WI38 (cell line): ENCODE results near the gene PXDN.

ENCODE experiments used
- H3K4me3 ChIP-seq: 2 replicates; pipeline ENCODE4 v1.5.1; 2011; ENCODE audit warnings: low read depth, mild to moderate bottlenecking, control low read depth, low read length
- TF ChIP-seq, protein P1 (sequence below): IDR thresholded peaks from 2 replicates; pipeline ENCODE4 v1.5.1; 2012; ENCODE audit warnings: low read depth, mild to moderate bottlenecking, control low read depth, low read length

The PXDN gene

DNA sequence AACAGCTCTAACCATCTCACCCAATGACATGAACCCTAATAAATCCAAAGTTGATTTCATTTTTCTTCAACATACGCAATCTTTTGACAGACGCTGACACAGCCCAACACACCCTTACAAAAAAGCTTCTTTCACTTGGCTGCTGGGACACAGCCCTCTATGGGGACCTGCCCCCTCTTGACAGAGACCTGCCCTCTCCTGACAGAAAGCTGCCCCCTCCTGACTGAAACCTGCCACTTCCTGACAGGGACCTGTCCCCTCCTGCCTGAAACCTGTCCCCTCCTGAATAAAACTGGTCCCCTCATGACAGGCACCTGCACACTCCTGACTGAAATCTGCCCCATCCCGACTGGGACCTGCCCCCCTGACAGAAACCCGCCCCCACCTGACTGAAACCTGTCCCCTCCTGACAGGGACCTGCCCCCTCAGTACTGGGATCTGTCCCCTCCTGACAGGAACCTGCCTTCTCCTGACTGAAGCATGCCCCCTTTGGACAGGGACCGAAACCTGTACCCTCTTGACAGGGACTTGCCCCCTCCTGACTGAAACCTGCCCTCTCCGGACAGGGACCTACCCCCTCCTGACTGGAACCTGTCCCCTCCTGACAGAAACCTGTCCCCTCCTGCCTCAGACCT lies 87.9 kb downstream of the PXDN start:
- H3K4me3 ChIP-seq, result no peak overlapping the region
- TF ChIP-seq, protein P1, sequence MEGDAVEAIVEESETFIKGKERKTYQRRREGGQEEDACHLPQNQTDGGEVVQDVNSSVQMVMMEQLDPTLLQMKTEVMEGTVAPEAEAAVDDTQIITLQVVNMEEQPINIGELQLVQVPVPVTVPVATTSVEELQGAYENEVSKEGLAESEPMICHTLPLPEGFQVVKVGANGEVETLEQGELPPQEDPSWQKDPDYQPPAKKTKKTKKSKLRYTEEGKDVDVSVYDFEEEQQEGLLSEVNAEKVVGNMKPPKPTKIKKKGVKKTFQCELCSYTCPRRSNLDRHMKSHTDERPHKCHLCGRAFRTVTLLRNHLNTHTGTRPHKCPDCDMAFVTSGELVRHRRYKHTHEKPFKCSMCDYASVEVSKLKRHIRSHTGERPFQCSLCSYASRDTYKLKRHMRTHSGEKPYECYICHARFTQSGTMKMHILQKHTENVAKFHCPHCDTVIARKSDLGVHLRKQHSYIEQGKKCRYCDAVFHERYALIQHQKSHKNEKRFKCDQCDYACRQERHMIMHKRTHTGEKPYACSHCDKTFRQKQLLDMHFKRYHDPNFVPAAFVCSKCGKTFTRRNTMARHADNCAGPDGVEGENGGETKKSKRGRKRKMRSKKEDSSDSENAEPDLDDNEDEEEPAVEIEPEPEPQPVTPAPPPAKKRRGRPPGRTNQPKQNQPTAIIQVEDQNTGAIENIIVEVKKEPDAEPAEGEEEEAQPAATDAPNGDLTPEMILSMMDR, result no peak

DNA sequence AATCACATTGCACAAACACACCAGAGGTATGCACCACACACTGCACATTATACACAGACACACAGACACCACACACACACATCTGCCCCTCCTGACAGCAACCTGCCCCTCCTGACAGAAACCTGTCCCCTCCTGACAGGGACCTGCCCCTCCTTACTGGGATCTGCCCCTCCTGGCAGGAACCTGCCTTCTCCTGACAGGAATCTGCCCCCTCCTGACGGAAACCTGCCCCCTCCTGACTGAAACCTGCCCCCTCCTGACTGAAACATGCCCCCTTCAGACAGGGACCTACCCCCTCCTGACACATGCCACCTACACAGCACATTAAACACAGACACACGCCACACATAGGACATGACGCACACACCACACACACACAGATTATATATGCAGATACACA lies 88.9 kb downstream of the PXDN start:
- TF ChIP-seq, protein P1, result no peak
- no peak overlapping the region for H3K4me3 ChIP-seq

DNA sequence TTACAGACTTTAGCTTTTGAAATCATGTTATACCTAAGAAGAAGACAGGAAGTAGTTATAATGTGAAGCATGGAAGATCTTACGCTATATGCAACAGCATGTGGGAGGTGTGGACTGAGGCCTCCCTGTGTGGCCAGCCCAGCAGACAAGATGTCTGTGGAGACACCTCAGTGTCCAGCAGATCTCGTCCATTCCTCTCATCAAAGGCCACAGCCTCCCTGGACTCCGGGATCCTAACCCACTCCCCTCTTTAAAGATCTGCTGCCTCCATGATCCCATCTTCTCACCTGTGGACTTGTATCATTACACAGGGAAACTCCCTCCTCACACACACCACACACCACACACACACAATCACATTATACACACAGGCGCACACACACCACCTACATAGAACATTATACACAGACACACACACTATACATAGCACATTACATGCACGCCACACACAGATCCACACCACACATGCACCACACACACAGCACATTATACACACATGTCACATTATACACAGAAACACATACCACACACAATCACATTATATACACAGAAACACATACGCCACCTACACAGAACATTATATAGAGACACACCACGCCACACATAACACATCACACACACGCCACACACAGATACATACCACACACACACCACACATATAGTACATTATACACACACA lies 89.5 kb downstream of the PXDN start:
- H3K4me3 ChIP-seq, result no peak overlapping the region
- TF ChIP-seq, protein P1, result no peak

DNA sequence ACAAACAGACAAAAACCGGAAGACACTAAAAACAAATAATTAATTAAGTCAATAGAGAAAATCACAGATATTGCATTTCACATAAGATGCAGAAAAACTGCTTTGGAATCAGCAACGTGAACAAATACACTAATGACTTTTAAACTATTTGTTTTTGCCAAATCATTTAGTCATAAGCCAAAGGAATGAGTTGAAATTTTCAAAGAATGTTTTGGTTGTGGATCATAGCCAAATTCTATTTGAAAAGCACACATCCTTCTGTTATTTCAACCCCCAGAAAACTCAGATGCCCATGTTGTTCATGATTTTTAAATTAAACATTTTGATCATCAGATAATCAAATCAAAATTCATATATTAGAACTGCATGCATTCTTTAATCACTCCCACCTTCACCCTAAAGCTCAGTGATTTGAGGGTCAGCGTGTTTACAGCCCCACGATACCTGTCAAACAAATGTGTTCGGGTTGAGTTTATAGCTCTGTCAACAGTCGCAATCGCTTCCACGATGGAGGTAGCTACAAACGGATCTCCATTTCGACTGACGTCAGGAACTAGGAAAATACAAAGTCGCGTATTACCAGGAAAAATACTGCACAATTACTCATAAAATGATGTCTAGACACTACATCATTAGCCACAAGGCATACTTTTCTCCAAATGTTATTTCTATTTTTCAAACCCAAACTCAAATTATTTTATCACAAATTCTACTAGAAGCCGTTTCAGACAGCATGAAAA lies 90.2 kb downstream of the PXDN start:
- H3K4me3 ChIP-seq, result no peak overlapping the region
- TF ChIP-seq, protein P1, result no peak

DNA sequence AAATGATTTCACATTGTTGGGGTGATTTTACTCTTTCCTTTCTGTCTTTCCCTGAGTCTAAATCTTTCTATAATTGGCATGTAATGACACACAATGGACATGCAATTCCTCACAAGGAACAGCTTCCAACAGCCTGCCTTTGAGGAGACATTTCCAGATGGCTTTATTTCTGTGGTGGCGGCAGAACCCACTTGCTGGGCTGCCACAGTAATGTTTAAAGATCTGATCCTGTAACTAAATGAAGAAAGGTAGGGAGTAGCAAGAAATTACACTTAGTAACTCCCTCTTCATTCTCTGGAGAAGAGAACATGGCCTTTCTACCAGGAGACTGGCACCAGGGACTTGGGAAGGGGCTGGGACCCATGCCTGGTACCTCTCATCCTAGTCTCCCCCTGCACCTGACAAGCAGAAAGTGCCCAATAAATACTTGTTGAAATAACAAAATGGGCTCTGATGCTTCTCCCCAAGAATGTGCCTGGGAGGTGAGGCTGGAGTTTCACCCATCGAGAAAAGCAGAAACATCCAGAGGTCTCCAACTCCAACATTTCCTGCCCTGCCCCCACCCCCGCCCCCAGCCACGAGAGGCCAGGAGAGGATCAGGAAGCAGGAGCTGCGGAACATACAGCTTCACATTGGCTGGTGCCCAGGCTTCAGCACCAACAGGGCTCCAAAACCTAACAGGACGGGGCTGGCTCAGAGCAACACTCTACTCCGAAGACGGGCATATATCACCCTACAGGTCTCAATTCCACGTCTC lies 92.1 kb downstream of the PXDN start:
- TF ChIP-seq, protein P1, result no peak
- no peak overlapping the region for H3K4me3 ChIP-seq

DNA sequence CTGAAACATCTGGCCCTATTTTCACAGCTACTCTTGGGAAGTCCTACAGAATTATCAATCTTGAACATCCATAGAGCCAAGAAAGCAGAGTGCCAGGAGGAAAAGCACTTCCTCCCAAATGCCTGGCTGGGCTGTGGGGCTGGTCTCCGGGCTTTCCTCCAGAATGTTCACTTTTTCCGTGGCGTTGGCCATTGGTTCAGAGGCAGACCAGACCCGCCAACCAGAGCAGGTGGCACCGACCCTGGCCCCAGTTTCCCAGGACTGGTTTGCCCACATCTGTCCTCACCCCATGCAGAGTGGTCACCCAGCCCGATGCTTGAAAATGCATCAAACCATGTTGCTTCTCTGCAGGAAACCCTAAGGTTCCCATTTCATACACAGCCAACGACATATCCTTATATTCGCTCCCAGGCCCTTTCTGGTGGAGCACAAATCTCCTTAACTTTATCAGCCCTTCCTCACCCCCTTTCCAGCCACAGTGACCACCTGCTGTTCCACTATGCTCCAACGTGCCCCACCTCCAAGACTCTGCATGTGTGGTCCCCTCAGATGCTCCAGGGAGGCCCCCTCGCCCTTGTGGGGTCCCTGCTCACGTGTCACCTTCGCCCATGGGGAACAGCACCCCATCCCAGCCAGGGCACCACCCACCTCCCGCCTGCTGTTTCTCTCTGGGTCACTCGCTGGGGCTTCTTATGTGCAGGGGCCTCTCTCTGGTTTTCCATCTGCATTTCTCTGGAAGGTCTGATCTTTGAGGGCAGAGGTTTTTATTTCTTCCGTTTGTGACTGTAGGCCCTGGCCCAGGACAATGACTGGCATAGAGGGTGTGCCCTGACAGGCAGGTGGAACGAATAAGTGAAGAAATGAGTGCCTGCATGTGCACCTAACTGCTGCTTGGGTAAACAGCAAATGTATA lies 92.9 kb downstream of the PXDN start:
- TF ChIP-seq, protein P1, result no peak

More for the DNA sequence above, 92.9 kb downstream of the PXDN start:
- H3K4me3 ChIP-seq, result no peak overlapping the region
